AG09319 (cell line): ENCODE data around the gene DIPK1C.
A peak's percentile ranks its signal among the peaks of the same experiment; 100 is the strongest.

Experiments used
- DNase-seq: peaks from one replicate; pipeline ENCODE4 v3.0.0-alpha.2; 2010; ENCODE audit warnings: low read depth; ENCODE audit errors: extremely low read depth
- CTCF ChIP-seq: IDR thresholded peaks from 2 replicates; pipeline ENCODE4 v1.5.1; 2011; ENCODE audit warnings: low read depth, mild to moderate bottlenecking, inconsistent platforms, low read length, moderate library complexity

The DIPK1C gene

GRCh38 chr18:74472312-74472711 lies 15.2 kb upstream of the DIPK1C start:
- TF ChIP-seq CTCF: no peak

GRCh38 chr18:74468547-74469061 lies 11.5 kb upstream of the DIPK1C start:
- TF ChIP-seq CTCF: no peak

More at GRCh38 chr18:74472312-74472711, 15.2 kb upstream of the DIPK1C start:
- DNase-seq: no peak

GRCh38 chr18:74465775-74466174 lies 8.7 kb upstream of the DIPK1C start:
- DNase-seq: no peak
- TF ChIP-seq CTCF: no peak

More at GRCh38 chr18:74468547-74469061, 11.5 kb upstream of the DIPK1C start:
- no peak for DNase-seq

- DNase-seq: no peak
- no peak for TF ChIP-seq CTCF
Observed at GRCh38 chr18:74463983-74464382, 6.9 kb upstream of the DIPK1C start.

GRCh38 chr18:74463254-74463653 lies 6.1 kb upstream of the DIPK1C start:
- no peak for DNase-seq
- no peak for TF ChIP-seq CTCF

GRCh38 chr18:74460825-74461224 lies 3.7 kb upstream of the DIPK1C start:
- no peak for DNase-seq
- TF ChIP-seq CTCF: no peak

- TF ChIP-seq CTCF: peak; percentile 5; the same call in 1 of the 2 replicates
- no peak for DNase-seq
Observed at GRCh38 chr18:74459889-74460288, 2.8 kb upstream of the DIPK1C start.
